Iris pigment epithelial cell (primary cell): ENCODE measurements around the gene DCAF15.
"Not testable (repeated sequence)": the region's sequence is repeated elsewhere in the genome, so short reads cannot be mapped to it uniquely, and the experiment has no call there.

Experiments
- DNase-seq: peaks from one replicate; pipeline ENCODE4 v3.0.0-alpha.2; 2011; ENCODE audit warnings: low read depth

Gene DCAF15, protein sequence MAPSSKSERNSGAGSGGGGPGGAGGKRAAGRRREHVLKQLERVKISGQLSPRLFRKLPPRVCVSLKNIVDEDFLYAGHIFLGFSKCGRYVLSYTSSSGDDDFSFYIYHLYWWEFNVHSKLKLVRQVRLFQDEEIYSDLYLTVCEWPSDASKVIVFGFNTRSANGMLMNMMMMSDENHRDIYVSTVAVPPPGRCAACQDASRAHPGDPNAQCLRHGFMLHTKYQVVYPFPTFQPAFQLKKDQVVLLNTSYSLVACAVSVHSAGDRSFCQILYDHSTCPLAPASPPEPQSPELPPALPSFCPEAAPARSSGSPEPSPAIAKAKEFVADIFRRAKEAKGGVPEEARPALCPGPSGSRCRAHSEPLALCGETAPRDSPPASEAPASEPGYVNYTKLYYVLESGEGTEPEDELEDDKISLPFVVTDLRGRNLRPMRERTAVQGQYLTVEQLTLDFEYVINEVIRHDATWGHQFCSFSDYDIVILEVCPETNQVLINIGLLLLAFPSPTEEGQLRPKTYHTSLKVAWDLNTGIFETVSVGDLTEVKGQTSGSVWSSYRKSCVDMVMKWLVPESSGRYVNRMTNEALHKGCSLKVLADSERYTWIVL

DNA sequence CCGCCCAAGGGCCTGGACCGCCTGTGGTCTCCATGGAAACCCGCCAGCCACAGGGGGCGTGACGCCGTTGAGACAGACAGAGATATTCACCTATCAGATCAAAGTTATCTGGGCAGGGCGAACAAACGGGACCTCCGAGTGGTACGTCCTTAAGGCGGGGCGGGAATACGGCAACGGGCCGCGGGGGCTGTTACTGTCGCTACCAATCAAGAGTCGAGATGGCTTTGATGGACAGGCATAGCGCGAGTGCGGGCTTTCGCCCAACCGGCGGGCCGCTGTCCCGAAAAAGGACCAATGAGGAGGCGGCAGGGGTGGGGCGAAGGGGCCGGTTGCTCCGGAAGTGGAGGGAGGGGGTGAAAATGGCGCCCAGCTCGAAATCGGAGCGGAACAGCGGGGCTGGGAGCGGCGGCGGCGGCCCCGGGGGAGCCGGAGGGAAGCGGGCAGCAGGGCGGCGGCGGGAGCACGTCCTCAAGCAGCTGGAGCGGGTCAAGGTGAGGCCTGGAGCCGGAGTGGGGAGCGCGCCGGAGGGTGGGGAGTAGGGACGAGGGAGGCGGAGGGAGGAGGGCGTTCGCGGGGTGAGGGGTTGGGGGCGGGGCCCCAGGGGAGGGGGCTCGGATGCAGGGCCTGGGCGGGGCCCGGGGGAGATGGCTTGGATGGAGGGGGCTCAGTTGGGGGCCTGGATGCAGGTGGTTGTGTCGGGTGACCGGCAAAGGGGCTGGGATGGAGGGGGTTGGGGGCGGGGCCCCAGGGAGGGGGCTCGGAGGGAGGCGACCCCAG lies at the start of gene DCAF15:
Gene DCAF15, plus strand, starts transcription at position 356 of the 777 bp plus-strand sequence. Its CDS starts 4 bp downstream, at position 360.
- peak; percentile 100 for DNase-seq

DNA sequence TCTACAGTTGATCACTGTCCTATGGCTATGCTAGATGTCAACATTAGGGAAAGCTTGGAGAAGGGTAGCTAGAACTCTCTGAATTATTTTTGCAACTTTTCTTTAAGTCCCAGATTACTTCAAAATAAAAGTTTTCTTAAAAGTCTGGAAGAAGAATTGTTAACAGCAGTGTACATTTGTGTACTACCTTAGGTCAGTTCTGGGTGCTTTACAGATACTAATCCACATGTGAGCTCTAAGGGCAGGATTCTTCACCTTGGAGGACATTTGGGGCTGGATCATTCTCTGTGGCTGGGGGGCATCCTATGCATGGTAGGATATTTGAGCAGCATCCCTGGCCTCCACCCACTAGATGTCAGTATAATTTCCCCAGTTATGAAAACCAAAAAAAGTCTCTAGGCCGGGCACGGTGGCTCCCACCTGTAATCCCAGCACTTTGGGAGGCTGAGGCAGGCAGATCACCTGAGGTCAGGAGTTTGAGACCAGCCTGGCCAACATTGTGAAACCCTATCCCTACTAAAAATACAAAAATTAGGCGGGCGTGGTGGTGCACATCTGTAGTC lies 49.2 kb upstream of the DCAF15 start:
- DNase-seq: no peak

DNA sequence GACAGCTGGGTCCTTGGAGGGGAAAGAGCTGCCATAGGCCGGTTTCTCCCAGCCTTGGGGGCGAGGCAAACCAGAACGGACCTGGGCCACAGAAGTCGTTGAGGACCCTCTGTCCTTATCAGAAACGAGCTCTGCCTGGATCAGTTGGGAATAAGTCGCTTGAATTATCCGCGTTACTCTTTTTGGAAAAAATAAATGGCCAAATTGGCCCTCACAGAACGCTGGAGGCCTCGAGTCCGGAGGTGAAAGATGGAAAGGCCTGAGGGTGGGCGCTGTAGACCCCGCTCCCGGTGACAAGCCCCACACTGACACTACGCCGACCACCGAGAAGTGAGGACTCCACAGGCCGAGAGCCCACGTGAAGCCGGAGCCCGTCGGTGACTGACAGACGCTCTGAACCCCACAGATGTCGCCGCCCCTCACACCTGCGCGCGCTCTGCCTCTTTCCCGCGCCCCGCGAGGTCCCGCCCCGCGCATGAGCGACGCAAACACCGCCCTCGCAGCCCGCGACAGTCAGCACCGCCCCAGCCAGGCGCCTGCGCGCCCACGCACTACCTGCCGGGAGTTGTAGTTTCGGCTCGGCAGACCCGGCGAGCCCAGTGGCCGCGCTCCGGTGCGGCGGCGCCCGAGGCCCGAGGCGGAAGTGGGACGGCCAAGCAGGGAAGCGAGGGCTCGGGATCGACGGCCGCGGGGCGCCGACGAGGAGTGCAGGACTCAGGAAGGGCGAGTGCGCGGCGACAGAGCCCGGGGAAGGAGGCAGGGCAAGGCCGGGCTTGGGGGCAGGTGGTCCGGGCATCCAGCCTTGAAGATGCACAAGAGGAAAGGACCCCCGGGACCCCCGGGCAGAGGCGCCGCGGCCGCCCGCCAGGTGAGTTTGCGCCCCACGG lies 46.4 kb upstream of the DCAF15 start, which contains the start of the genes BRME1 and CC2D1A:
Gene BRME1, minus strand, starts transcription at position 484 of the 887 bp plus-strand sequence. CDS start 1,225 bp downstream, outside the sequence.
Gene CC2D1A, plus strand, starts transcription at position 568 of the 887 bp plus-strand sequence. Its CDS starts 241 bp downstream, at position 809.
- DNase-seq: peak; percentile 79

GRCh38 chr19:13906521-13906904 lies 45.8 kb upstream of the DCAF15 start:
- no peak for DNase-seq

DNA sequence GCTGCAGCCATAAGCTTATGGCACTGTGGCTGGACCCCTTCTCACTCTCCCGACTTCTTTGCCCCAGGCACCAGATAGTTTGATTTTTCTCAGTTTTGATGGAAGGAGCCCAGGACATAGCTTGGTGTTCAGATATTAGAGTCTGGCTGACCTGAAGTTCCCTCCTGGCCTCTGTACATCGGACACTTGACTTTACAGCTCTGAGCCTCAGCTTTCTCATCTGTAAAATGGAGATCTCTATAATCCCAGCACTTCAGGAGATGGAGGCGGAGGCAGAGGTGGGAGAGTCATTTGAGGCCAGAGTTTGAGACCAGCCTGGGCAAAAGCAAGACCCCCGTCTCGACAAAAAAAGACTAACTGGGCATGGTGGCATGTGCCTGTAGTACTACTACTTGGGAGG lies 45.4 kb upstream of the DCAF15 start:
- DNase-seq: no peak

- DNase-seq: no peak
Measured at GRCh38 chr19:13908674-13909073, 43.6 kb upstream of the DCAF15 start.

DNA sequence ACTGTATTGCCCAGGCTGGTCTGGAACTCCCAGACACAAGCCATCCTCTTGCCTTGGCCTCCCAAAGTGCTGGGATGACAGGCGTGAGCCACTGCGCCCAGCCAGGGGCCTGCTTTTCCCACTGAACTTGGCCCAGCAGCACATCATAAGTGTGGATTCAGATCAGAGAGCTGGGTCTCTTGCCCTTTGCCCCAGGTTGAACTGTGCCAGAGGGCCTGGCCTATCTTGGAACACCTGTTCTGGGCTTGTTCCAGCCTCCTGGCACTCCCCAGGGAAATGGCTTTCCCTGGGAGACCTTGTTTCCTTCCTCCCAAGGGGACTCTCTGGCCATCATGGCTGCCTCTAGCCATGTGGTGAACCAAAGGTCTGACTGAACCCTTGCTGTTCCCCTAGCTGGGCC lies 42.9 kb upstream of the DCAF15 start:
- no peak for DNase-seq

GRCh38 chr19:13913352-13913751 lies 39.0 kb upstream of the DCAF15 start:
- DNase-seq: no peak

GRCh38 chr19:13914777-13915176 lies 37.5 kb upstream of the DCAF15 start:
- no peak for DNase-seq

GRCh38 chr19:13917888-13918406 lies 34.4 kb upstream of the DCAF15 start:
- no peak for DNase-seq

- no peak for DNase-seq
Measured at GRCh38 chr19:13918726-13919411, 33.4 kb upstream of the DCAF15 start.

- no peak for DNase-seq
Measured at GRCh38 chr19:13920524-13920923, 31.8 kb upstream of the DCAF15 start.

- DNase-seq: peak; percentile 64
Measured at GRCh38 chr19:13920940-13921747, 31.2 kb upstream of the DCAF15 start.

DNA sequence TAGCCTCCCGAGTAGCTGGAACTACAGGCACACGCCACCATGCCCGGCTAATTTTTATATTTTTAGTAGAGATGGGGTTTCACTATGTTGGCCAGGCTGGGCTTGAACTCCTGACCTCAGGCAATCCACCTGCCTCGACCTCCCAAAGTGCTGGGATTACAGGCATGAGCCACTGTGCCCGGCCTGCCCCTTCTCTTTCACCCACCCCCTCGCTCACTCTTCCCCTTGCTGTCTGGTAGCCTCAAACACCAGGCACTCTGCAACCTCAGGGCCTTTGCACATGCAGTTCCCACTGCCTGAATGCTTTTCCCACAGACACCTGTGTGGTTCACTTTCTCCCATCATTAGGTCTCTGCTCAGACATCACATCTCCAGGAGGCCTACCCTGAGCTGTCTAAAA lies 30.2 kb upstream of the DCAF15 start:
- not testable (repeated sequence) for DNase-seq

GRCh38 chr19:13923194-13923987 lies 28.9 kb upstream of the DCAF15 start:
- no peak for DNase-seq

DNA sequence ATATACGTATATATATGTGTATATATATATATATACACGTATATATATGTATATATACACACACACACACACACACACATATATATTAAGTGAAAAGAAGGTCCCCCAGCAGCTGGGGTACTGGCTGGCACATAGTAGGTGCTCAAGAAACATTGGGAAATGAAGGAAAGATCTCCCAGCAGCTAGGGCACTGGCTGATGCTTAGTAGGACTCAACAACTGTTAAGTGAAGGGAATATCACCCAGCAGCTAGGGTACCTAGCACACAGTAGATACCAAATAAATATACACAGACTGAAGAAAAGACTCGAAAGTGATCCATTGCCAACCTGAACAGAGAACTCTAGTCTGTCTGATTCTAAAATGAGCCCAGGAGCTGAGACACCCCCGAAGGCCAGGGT lies 26.3 kb upstream of the DCAF15 start:
- DNase-seq: no peak

- no peak for DNase-seq
Measured at GRCh38 chr19:13926715-13927114, 25.6 kb upstream of the DCAF15 start.

GRCh38 chr19:13929340-13929739 lies 23.0 kb upstream of the DCAF15 start:
- DNase-seq: no peak

- no peak for DNase-seq
Measured at GRCh38 chr19:13929956-13930355, 22.4 kb upstream of the DCAF15 start.
